SK-N-MC (cell line): ENCODE results near the gene ABRACL.

Experiments used
- DNase-seq: peaks from one replicate; pipeline ENCODE4 v3.0.0-alpha.2; 2011; ENCODE audit warnings: low read depth, low spot score
- H3K27ac ChIP-seq: fragments of 200-600 bp; sonication (generic); 2 replicates; pipeline ENCODE4 v1.5.1; 2016; ENCODE audit warnings: mixed run types
- H3K36me3 ChIP-seq: fragments of 200-600 bp; sonication (generic); 2 replicates; pipeline ENCODE4 v1.6.1; 2017; ENCODE audit warnings: antibody characterized with exemption, low read length, mixed read lengths; ENCODE audit not compliant: insufficient read depth
- H3K4me3 ChIP-seq: fragments of 200-600 bp; sonication (generic); 2 replicates; pipeline ENCODE4 v1.5.1; 2016
- H3K9ac ChIP-seq: fragments of 200-600 bp; sonication (generic); 2 replicates; pipeline ENCODE4 v1.8.0; 2017; ENCODE audit warnings: mixed run types, mixed read lengths; ENCODE audit not compliant: insufficient read length
- H3K9me3 ChIP-seq: fragments of 200-600 bp; sonication (generic); 2 replicates; pipeline ENCODE4 v1.6.1; 2017; ENCODE audit warnings: low read depth, mild to moderate bottlenecking, antibody characterized with exemption, low read length, moderate library complexity, mixed read lengths
- EZH2 ChIP-seq: fragments of 200-600 bp; sonication (generic); IDR thresholded peaks from one replicate; pipeline ENCODE4 v1.6.1; 2017; ENCODE audit warnings: antibody characterized with exemption
- FOXP2 ChIP-seq: optimal IDR thresholded peaks from 2 replicates; pipeline ENCODE3; 2011; ENCODE audit warnings: mild to moderate bottlenecking, moderate library complexity; ENCODE audit not compliant: insufficient read depth; ENCODE audit errors: extremely low read length, control extremely low read depth
- POLR2AphosphoS5 ChIP-seq: IDR thresholded peaks from 2 replicates; pipeline ENCODE4 v1.6.1; 2012; ENCODE audit warnings: mild to moderate bottlenecking, low read depth, low read length, borderline replicate concordance

Gene ABRACL

DNA sequence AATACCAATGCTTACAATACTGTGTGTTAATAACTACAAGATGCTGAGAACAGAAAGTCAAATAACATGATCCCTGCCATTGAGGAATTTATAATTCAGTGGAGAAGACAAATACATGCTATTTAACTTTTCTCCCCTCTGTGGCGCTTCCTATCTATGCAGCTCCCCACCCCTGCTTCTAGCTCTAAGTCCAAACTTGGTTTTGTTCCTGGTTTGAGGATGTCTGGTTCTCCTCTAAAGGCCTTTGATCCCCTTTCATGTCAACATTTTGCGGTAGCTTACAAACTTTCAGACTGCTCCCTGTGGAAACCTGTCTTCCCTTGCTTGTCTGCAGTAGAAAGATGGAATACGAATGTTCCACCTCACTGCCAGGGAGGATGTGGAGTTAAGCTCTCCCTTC lies 22.1 kb upstream of the ABRACL start:
- Histone ChIP-seq H3K36me3 (no peaks in the 10 kb centered on the region), H3K4me3 (no peak overlapping the region), H3K9ac (no peak overlapping the region), H3K27ac (no peak overlapping the region), H3K9me3 (no peaks in the 10 kb centered on the region)
- DNase-seq: no peak
- TF ChIP-seq EZH2 (no peak), POLR2AphosphoS5 (no peak), FOXP2 (no peak)

DNA sequence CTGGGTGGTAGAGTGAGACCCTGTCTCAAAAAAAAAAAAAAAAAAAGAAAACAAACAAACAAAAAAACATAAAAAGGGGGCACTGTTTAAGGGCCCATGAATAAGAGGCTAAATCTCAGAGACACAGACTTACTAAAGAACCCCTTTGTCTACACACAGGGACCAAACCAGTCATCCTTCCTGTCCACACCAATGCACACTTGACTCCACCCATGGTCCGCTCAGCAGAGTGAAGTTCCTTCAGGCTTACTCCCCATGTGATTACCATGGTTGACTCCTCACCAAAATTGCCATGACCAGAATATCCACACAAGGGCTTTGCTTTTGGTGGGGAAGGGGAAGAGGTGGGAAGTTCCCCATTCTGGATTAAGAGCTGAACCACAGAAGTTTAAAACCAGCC lies 21.1 kb upstream of the ABRACL start:
- DNase-seq: no peak
- TF ChIP-seq POLR2AphosphoS5 (no peak), EZH2 (no peak), FOXP2 (no peak)
- H3K27ac ChIP-seq: no peak overlapping the region

DNA sequence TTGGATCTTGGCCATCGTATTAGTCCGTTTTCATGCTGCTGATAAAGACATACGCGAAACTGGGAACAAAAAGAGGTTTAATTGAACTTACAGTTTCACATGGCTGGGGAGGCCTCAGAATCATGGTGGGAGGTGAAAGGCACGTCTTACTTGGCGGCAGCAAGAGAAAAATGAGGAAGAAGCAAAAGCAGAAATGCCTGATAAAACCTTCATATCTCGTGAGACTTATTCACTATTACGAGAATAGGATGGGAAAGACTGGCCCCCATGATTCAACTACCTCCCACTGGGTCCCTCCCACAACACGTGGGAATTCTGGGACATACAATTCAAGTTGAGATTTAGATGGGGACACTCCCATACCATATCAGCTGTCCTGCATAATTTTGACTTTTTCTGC lies 20.4 kb upstream of the ABRACL start:
- Histone ChIP-seq H3K9ac (no peak overlapping the region), H3K4me3 (no peak overlapping the region), H3K27ac (no peak overlapping the region), H3K9me3 (no peaks in the 10 kb centered on the region), H3K36me3 (no peaks in the 10 kb centered on the region)
- DNase-seq: no peak
- TF ChIP-seq EZH2: no peak
- no peak for TF ChIP-seq POLR2AphosphoS5

More for the DNA sequence above, 21.1 kb upstream of the ABRACL start:
- Histone ChIP-seq H3K4me3 (no peak overlapping the region), H3K9me3 (no peaks in the 10 kb centered on the region), H3K36me3 (no peaks in the 10 kb centered on the region), H3K9ac (no peak overlapping the region)

DNA sequence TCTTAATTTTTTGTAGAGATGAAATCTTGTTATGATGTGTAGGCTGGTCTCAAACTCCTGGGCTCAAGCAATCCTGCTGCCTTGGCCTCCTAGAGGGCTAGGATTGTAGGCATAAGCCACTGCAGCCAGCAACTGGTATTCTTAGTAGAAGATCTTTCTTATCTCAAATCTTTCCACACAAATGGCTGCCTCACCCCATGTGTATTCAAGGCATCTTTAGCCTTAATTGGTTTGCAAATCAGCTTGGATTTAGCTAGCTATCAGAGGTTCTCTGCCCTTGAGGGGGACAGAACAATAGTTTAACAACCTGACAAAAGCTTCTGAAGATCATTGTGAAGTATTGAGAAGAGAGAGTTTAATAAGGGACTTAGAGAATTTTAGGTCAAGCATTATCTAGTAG lies 17.9 kb upstream of the ABRACL start:
- TF ChIP-seq FOXP2 (no peak), EZH2 (no peak), POLR2AphosphoS5 (no peak)

DNA sequence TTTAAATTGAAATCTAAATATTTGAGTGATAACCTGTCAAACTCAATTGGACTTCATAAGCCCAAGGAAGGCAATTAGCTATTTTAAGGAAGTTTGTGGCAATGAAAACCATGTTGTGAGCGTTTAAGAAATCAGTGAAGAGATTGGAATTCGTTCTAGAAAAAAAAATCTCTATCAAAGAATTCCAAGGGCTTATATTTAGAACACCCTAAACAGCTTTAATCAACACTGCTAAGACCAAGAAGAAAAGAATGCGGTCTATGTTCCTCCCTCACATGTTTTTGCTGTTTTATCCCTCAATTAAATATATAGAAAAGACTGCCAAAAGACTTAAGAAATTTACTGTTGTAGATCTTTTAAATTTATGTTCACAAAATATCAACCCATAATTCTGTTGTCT lies 16.6 kb upstream of the ABRACL start:
- H3K4me3 ChIP-seq: no peak overlapping the region
- TF ChIP-seq POLR2AphosphoS5: no peak
- H3K36me3 ChIP-seq: no peaks in the 10 kb centered on the region
- no peak overlapping the region for H3K27ac ChIP-seq
- H3K9me3 ChIP-seq: no peaks in the 10 kb centered on the region
- no peak overlapping the region for H3K9ac ChIP-seq
- DNase-seq: no peak

More for the DNA sequence above, 17.9 kb upstream of the ABRACL start:
- no peak overlapping the region for H3K27ac ChIP-seq
- H3K36me3 ChIP-seq: no peaks in the 10 kb centered on the region
- H3K9me3 ChIP-seq: no peaks in the 10 kb centered on the region
- H3K4me3 ChIP-seq: no peak overlapping the region
- no peak for DNase-seq
- no peak overlapping the region for H3K9ac ChIP-seq

DNA sequence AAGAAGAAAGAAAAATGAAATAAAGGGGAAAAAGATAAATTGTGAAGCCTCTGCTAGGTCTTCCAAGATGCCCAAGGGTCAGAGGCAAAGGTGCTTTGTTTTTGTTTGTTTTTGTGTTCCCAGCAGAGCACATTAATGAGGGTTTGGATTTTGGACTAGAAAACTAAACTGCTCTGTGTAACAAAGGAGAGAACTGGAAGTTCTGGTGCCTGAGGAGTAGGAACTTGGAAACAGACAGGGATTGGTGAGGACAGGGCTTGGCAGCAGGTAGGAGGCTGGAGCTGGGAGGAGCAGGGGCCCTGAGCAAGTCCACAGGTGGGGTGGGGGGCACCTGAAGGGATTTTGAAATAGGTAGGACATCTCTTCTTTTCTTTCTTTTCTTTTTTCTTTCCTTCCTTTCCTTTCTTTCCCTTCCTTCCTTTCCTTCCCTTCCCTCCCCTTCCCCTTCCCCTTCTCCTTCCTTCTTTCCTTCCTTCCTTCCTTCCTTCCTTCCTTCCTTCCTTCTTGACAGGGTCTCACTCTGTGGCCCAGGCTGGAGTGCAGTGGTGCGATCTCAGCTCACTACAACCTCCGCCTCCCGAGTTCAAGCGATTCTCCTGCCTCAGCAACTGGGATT lies 15.3 kb upstream of the ABRACL start:
- Histone ChIP-seq H3K9me3 (no peaks in the 10 kb centered on the region), H3K27ac (0 out of 2 replicates have a peak overlapping the region, but pooled peaks have one; percentile 48), H3K9ac (no peak overlapping the region), H3K36me3 (no peaks in the 10 kb centered on the region), H3K4me3 (no peak overlapping the region)
- TF ChIP-seq EZH2 (no peak), POLR2AphosphoS5 (no peak), FOXP2 (no peak)
- DNase-seq: no peak

DNA sequence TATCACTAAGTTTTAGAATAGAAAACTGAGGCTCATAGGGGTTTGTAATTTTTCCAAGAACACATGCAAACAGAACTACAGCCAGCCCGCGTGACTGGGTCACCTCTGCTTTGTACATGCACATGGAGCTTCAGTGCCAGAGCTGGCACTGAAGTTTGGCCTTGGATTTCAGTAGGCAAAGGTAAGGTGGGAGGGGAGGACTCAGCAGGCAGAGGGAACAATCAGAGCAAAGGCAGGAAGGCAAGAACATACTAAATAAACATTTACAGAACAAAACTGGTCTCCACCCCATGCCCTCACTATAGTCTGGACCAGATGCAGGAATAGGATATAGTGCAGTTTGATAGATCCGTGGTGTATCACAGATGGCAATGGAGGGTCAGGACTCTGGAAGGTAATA lies 13.6 kb upstream of the ABRACL start:
- TF ChIP-seq POLR2AphosphoS5 (no peak), FOXP2 (no peak), EZH2 (no peak)
- Histone ChIP-seq H3K4me3 (no peak overlapping the region), H3K9ac (no peak overlapping the region), H3K36me3 (no peaks in the 10 kb centered on the region), H3K9me3 (no peaks in the 10 kb centered on the region), H3K27ac (no peak overlapping the region)
- no peak for DNase-seq

DNA sequence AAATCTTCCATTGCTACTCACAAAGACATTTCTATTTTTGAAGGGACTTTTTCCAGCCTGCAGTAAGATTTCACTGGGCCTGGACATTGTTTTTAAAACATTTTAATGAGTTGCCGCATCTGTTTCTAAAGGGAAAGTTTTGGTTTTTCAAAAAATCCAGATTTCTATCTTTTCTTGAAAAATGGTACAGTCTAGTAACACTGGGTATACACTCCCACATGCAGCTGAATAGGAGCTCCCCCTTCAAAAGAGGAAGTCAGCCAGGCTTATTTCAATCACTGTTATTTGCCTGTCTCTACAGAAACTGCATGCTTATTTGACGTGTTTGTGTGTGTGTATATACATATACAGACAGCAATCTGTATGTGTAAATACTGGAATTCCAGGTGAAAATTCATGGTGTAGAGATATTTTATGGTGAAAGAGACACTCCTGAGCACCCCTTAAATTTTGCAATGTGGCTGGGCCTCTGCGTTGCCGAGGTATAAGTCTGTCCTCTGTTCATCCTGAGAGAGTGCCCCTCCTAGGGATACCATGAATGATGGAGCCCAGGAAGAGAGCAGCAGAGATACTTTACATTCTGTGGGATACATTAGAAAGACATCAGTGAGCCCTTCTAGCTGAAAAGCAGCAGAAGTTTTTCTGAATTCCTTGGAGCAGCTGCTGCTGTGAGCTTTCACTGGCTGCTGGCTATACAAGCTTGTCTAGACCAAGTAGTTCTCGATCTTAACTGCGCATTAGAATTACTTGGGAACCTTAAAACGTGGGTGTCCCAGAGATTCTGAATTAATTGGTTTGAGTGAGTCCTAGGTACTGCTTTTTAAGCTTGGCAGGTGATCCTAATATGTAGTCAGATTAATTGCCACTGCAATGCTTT lies 12.0 kb upstream of the ABRACL start:
- H3K27ac ChIP-seq: no peak overlapping the region
- no peaks in the 10 kb centered on the region for H3K9me3 ChIP-seq
- peak overlapping the region; percentile 8 for H3K9ac ChIP-seq
- H3K4me3 ChIP-seq: no peak overlapping the region
- no peak for DNase-seq
- H3K36me3 ChIP-seq: no peaks in the 10 kb centered on the region
- TF ChIP-seq POLR2AphosphoS5 (no peak), FOXP2 (no peak)

DNA sequence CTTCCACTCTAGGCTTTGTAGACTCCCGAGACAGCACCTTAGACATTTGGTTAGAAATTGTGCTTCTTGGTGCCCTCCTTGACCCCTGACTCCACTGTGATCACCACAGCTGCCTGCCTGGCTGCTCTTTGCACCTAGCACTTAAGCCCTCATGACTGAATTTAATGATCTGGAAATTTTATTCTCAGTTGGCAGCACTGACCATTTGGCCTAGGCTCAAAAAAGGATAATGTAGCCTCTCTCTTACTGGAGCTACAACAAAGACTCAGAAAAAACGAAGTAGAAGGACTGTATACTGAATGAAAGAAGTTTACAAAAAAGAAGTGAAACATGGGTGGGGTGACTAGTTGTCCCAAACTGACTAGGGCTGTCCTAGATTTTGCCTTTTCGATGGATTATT lies 11.3 kb upstream of the ABRACL start:
- H3K27ac ChIP-seq: no peak overlapping the region
- TF ChIP-seq EZH2: no peak
- TF ChIP-seq FOXP2: no peak
- no peak for TF ChIP-seq POLR2AphosphoS5

DNA sequence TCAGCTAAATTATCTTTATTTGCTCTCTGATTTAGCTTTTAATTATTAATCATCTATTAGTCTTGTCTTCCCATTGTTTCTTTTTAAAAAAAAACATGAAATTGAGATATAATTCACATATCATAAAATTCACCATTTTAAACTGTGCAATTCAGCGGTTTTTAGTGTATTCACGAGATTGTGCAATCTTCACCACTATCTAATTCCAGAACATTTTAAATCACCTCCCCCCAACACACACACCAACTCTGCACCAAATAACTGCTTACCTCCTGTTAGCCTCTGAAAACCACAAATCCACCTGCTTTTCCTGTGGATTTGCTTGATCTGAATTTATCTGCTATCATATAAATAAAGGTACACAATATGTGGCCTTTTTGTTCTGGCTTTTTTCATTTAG lies 8.8 kb upstream of the ABRACL start:
- Histone ChIP-seq H3K36me3 (no peaks in the 10 kb centered on the region), H3K27ac (no peak overlapping the region), H3K9me3 (no peaks in the 10 kb centered on the region), H3K4me3 (no peak overlapping the region), H3K9ac (no peak overlapping the region)
- DNase-seq: no peak
- TF ChIP-seq FOXP2: no peak

More for the DNA sequence above, 11.3 kb upstream of the ABRACL start:
- Histone ChIP-seq H3K4me3 (no peak overlapping the region), H3K9ac (no peak overlapping the region), H3K9me3 (no peaks in the 10 kb centered on the region), H3K36me3 (no peaks in the 10 kb centered on the region)
- DNase-seq: no peak
